Measurements from ENCODE around the gene ACTR3C.
A peak's percentile ranks its signal among the peaks of the same experiment; 100 is the strongest.

DNA sequence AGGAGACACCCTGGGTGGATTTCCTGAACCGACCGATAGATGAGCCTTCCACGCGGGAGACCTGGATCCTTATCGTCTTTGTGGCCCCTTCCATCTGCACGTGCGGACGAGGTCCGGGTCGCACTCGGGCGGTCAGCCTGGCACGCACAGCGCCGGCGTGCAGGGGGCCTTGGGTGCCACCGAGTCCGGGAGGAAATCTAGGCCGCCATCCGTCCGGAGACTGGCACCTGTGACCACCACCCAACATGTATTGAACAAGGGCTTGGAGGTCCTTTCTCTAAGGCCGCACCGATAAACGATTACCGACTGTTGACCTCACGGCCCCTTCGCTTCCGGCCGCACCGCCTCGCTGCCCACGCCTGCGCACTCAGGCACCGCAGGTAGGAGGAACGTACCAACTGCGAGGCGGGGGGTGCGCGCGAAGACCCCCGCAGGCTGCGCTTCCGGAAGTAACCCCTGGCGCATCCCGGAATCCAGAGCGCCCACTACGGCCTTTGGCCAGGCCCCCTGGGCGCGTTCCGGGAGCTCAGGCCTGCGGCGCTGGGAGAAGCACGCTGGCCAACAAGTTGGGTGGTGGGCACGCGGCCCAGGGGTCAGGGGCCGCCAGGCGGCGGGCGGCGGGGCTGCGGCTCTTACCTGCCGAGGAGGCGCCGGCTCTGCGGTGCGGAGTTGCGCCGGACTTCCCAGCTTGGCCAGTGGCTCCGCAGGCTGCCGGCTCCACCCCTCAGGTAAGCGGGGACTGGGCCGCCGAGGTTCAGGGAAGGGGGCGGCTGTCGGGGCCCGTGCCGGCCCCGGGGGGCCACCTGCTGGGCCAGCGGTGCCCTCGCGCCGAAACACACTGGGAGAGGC is at the start of gene ACTR3C, which contains the start of gene LRRC61:
- TF ChIP-seq POLR2A (IDR thresholded peaks at IDR 0.05; ENCODE audit: low read length) (peak; percentile 5), GATA1 (IDR thresholded peaks at IDR 0.05; ENCODE audit: low read depth, low read length) (no peak)

Data from erythroblast (primary cell).